Naive B cell (primary cell): Measurements from ENCODE around the gene ALLC. TPM values are rescaled to one million over a fixed set of nuclear protein-coding genes. Genes with fewer than 3 reads are reported as not detected.
"Not testable (repeated sequence)": the region's sequence is repeated elsewhere in the genome, so short reads cannot be mapped to it uniquely, and the experiment has no call there.

Experiments
- ATAC-seq, 2 donors: fragments of 150-1000 bp; cut with Tn5 transposase; 2 replicates each; pipeline ENCODE4 v1.10.0; 2021; ENCODE audit warnings: low read depth in 2 of 2, mild to moderate bottlenecking in 2 of 2, moderate library complexity in 2 of 2
- DNase-seq: peaks from one replicate; pipeline ENCODE4 v3.0.0; 2022
- H3K27ac Mint-ChIP-seq, 6 donors: one replicate each; pipeline ENCODE4 v1.8.0; 2020 to 2022; ENCODE audit warnings: mild to moderate bottlenecking in 6 of 6, mixed read lengths in 6 of 6, moderate library complexity in 5 of 6, inconsistent platforms in 2 of 6
- H3K27me3 Mint-ChIP-seq, 3 donors: one replicate each; pipeline ENCODE4 v1.8.0; 2021 to 2022; ENCODE audit warnings: mixed read lengths in 3 of 3, mild to moderate bottlenecking in 1 of 3
- H3K36me3 Mint-ChIP-seq, 2 donors: one replicate each; pipeline ENCODE4 v1.8.0; 2020 to 2022; ENCODE audit warnings: mixed read lengths in 2 of 2, inconsistent platforms in 1 of 2, mild to moderate bottlenecking in 1 of 2
- H3K4me1 Mint-ChIP-seq, 3 donors: one replicate each; pipeline ENCODE4 v1.8.0; 2020 to 2022; ENCODE audit warnings: mixed read lengths in 3 of 3, inconsistent platforms in 1 of 3, mild to moderate bottlenecking in 1 of 3, moderate library complexity in 1 of 3
- H3K4me3 Mint-ChIP-seq, 8 donors: one replicate each; pipeline ENCODE4 v1.8.0; 2020 to 2022; ENCODE audit warnings: mild to moderate bottlenecking in 8 of 8, mixed read lengths in 8 of 8, moderate library complexity in 8 of 8, inconsistent platforms in 2 of 8
- H3K9me3 Mint-ChIP-seq, 7 donors: one replicate each; pipeline ENCODE4 v1.8.0; 2020 to 2022; ENCODE audit warnings: mixed read lengths in 7 of 7, mild to moderate bottlenecking in 5 of 7, inconsistent platforms in 2 of 7, moderate library complexity in 1 of 7
- polyA plus RNA-seq, 6 donors: library from polyadenylated mRNA; unstranded; fragments of 300-500 nt; fragmentation: Illumina TruSeq; gene quantifications; one replicate each; pipeline ENCODE4 v1.2.3, GENCODE V29; 2021; ENCODE audit warnings: low read depth in 6 of 6

The ALLC gene
- polyA plus RNA-seq, 6 donors from 2014 or later, result not detected

- H3K4me1 Mint-ChIP-seq, result no peaks in the 10 kb centered on the region
- H3K27ac Mint-ChIP-seq, result peak overlapping the region in 1 of 6 donors; percentile 40
- ATAC-seq (no peak), DNase-seq (no peak)
- peaks cover 0 to 2% of the 10 kb centered on the region in 2 donors for H3K36me3 Mint-ChIP-seq
- H3K27me3 Mint-ChIP-seq, result peaks cover 0 to 3% (median 0%) of the 10 kb centered on the region in 3 donors
- H3K4me3 Mint-ChIP-seq, result no peak overlapping the region
- H3K9me3 Mint-ChIP-seq, result peaks cover 0 to 35% (median 20%) of the 10 kb centered on the region in 7 donors
These were observed 40.7 kb upstream of the ALLC start for GRCh38 chr2:3617198-3617890.

GRCh38 chr2:3618367-3618766 is 39.6 kb upstream of the ALLC start:
- Mint-ChIP-seq H3K4me1 (no peaks in the 10 kb centered on the region), H3K4me3 (no peak overlapping the region), H3K27me3 (peaks cover 0 to under 1% (median 0%) of the 10 kb centered on the region in 3 donors), H3K27ac (no peak overlapping the region), H3K36me3 (no peaks in the 10 kb centered on the region), H3K9me3 (peaks cover 0 to 34% (median 20%) of the 10 kb centered on the region in 7 donors)
- no peak for ATAC-seq
- DNase-seq, result no peak

GRCh38 chr2:3619033-3619432 is 39.0 kb upstream of the ALLC start:
- no peak overlapping the region for H3K27ac Mint-ChIP-seq
- H3K36me3 Mint-ChIP-seq, result no peaks in the 10 kb centered on the region
- no peak overlapping the region for H3K4me3 Mint-ChIP-seq
- no peaks in the 10 kb centered on the region for H3K4me1 Mint-ChIP-seq
- peaks cover 0 to 6% (median 0%) of the 10 kb centered on the region in 3 donors for H3K27me3 Mint-ChIP-seq
- DNase-seq, result no peak
- ATAC-seq, result no peak
- peaks cover 0 to 28% (median 17%) of the 10 kb centered on the region in 7 donors for H3K9me3 Mint-ChIP-seq

- not testable (repeated sequence) for ATAC-seq, H3K27me3 Mint-ChIP-seq, H3K4me3 Mint-ChIP-seq, DNase-seq, H3K36me3 Mint-ChIP-seq, H3K27ac Mint-ChIP-seq, H3K4me1 Mint-ChIP-seq
- H3K9me3 Mint-ChIP-seq, result peaks cover 0 to 23% (median 14%) of the 10 kb centered on the region in 7 donors
These were observed 38.3 kb upstream of the ALLC start for GRCh38 chr2:3619661-3620060.

GRCh38 chr2:3620834-3621233 is 37.2 kb upstream of the ALLC start:
- no peak overlapping the region for H3K4me3 Mint-ChIP-seq

GRCh38 chr2:3622967-3623366 is 35.0 kb upstream of the ALLC start:
- DNase-seq (no peak), ATAC-seq (no peak)
- Mint-ChIP-seq H3K9me3 (peaks cover 0 to 8% (median 6%) of the 10 kb centered on the region in 7 donors), H3K36me3 (peaks cover 0 to 8% of the 10 kb centered on the region in 2 donors), H3K27me3 (peaks cover 0 to 21% (median 10%) of the 10 kb centered on the region in 3 donors), H3K4me1 (peaks cover 0 to 6% (median 0%) of the 10 kb centered on the region in 3 donors), H3K27ac (no peak overlapping the region), H3K4me3 (no peak overlapping the region)

More at GRCh38 chr2:3620834-3621233, 37.2 kb upstream of the ALLC start:
- Mint-ChIP-seq H3K9me3 (peaks cover 0 to 18% (median 9%) of the 10 kb centered on the region in 7 donors), H3K36me3 (no peaks in the 10 kb centered on the region), H3K4me1 (no peaks in the 10 kb centered on the region), H3K27ac (no peak overlapping the region), H3K27me3 (peaks cover 0 to 14% (median 0%) of the 10 kb centered on the region in 3 donors)
- DNase-seq (no peak), ATAC-seq (no peak)

GRCh38 chr2:3624059-3624794 is 33.8 kb upstream of the ALLC start:
- peaks cover 0 to 21% (median 10%) of the 10 kb centered on the region in 3 donors for H3K27me3 Mint-ChIP-seq
- H3K27ac Mint-ChIP-seq, result no peak overlapping the region
- peaks cover 0 to 8% (median 6%) of the 10 kb centered on the region in 7 donors for H3K9me3 Mint-ChIP-seq
- H3K4me1 Mint-ChIP-seq, result peaks cover 0 to 6% (median 0%) of the 10 kb centered on the region in 3 donors
- DNase-seq (no peak), ATAC-seq (no peak)
- H3K4me3 Mint-ChIP-seq, result no peak overlapping the region
- peaks cover 0 to 8% of the 10 kb centered on the region in 2 donors for H3K36me3 Mint-ChIP-seq

- peaks cover 0 to 8% (median 6%) of the 10 kb centered on the region in 7 donors for H3K9me3 Mint-ChIP-seq
These were observed 32.8 kb upstream of the ALLC start for GRCh38 chr2:3625186-3625585.

GRCh38 chr2:3626118-3626811 is 31.7 kb upstream of the ALLC start:
- Mint-ChIP-seq H3K36me3 (peaks cover 0 to 8% of the 10 kb centered on the region in 2 donors), H3K9me3 (peaks cover 0 to 8% (median 6%) of the 10 kb centered on the region in 7 donors), H3K27ac (no peak overlapping the region), H3K4me3 (no peak overlapping the region), H3K27me3 (peaks cover 0 to 21% (median 10%) of the 10 kb centered on the region in 3 donors), H3K4me1 (peaks cover 0 to 6% (median 0%) of the 10 kb centered on the region in 3 donors)
- ATAC-seq (no peak), DNase-seq (no peak)

More at GRCh38 chr2:3625186-3625585, 32.8 kb upstream of the ALLC start:
- Mint-ChIP-seq H3K36me3 (peaks cover 0 to 8% of the 10 kb centered on the region in 2 donors), H3K4me3 (no peak overlapping the region), H3K4me1 (peaks cover 0 to 6% (median 0%) of the 10 kb centered on the region in 3 donors), H3K27ac (no peak overlapping the region), H3K27me3 (peaks cover 0 to 21% (median 10%) of the 10 kb centered on the region in 3 donors)
- no peak for DNase-seq
- ATAC-seq, result no peak

- H3K4me3 Mint-ChIP-seq, result no peak overlapping the region
- peaks cover 0 to 8% (median 4%) of the 10 kb centered on the region in 7 donors for H3K9me3 Mint-ChIP-seq
- H3K27me3 Mint-ChIP-seq, result peaks cover 0 to 21% (median 10%) of the 10 kb centered on the region in 3 donors
- H3K4me1 Mint-ChIP-seq, result peaks cover 0 to 6% (median 0%) of the 10 kb centered on the region in 3 donors
- peaks cover 0 to 8% of the 10 kb centered on the region in 2 donors for H3K36me3 Mint-ChIP-seq
- peak overlapping the region in 1 of 6 donors; percentile 5 for H3K27ac Mint-ChIP-seq
- DNase-seq (no peak), ATAC-seq (no peak)
These were observed 31.0 kb upstream of the ALLC start for GRCh38 chr2:3626812-3627499.

- H3K27me3 Mint-ChIP-seq, result peaks cover 0 to 21% (median 10%) of the 10 kb centered on the region in 3 donors
- peak overlapping the region in 1 of 6 donors; percentile 5 for H3K27ac Mint-ChIP-seq
- peaks cover 0 to 8% (median 3%) of the 10 kb centered on the region in 7 donors for H3K9me3 Mint-ChIP-seq
- peaks cover 0 to 8% of the 10 kb centered on the region in 2 donors for H3K36me3 Mint-ChIP-seq
- H3K4me3 Mint-ChIP-seq, result no peak overlapping the region
- DNase-seq (no peak), ATAC-seq (no peak)
- H3K4me1 Mint-ChIP-seq, result peaks cover 0 to 6% (median 0%) of the 10 kb centered on the region in 3 donors
These were observed 30.4 kb upstream of the ALLC start for GRCh38 chr2:3627500-3628100.

- Mint-ChIP-seq H3K36me3 (peaks cover 0 to 8% of the 10 kb centered on the region in 2 donors), H3K4me1 (peaks cover 0 to 6% (median 0%) of the 10 kb centered on the region in 3 donors), H3K27me3 (peaks cover 0 to 21% (median 12%) of the 10 kb centered on the region in 3 donors), H3K27ac (no peak overlapping the region), H3K9me3 (peaks cover 0 to 6% (median 3%) of the 10 kb centered on the region in 7 donors), H3K4me3 (no peak overlapping the region)
- no peak for DNase-seq
- no peak for ATAC-seq
These were observed 29.7 kb upstream of the ALLC start for GRCh38 chr2:3628241-3628679.
